Loucy (cell line): ENCODE data around the gene POLR1H.
A peak's percentile ranks its signal among the peaks of the same experiment; 100 is the strongest.

ENCODE experiments used
- H2AFZ ChIP-seq: fragments of 200-600 bp; sonication (generic); 2 replicates; pipeline ENCODE4 v1.6.0; 2016; ENCODE audit warnings: antibody characterized with exemption, mild to moderate bottlenecking, low read length, moderate library complexity
- H3F3A ChIP-seq: fragments of 200-600 bp; 2 replicates; pipeline ENCODE4 v1.6.0; 2016; ENCODE audit warnings: antibody characterized with exemption, low read depth, mild to moderate bottlenecking
- H3K27me3 ChIP-seq: fragments of 200-600 bp; sonication (generic); 2 replicates; pipeline ENCODE4 v1.6.1; 2014; ENCODE audit warnings: low read length, mild to moderate bottlenecking; ENCODE audit not compliant: insufficient read depth, poor library complexity, severe bottlenecking
- H3K36me3 ChIP-seq: fragments of 200-600 bp; sonication (generic); 2 replicates; pipeline ENCODE4 v1.6.1; 2016; ENCODE audit warnings: low read length; ENCODE audit not compliant: insufficient read depth
- H3K4me1 ChIP-seq: fragments of 200-600 bp; sonication (generic); 2 replicates; pipeline ENCODE4 v1.5.1; 2014; ENCODE audit warnings: low read length, mild to moderate bottlenecking; ENCODE audit not compliant: insufficient read depth, poor library complexity, severe bottlenecking
- H3K4me2 ChIP-seq: fragments of 200-600 bp; sonication (generic); 2 replicates; pipeline ENCODE4 v1.6.0; 2014; ENCODE audit warnings: antibody characterized with exemption, low read length, low read depth, mild to moderate bottlenecking; ENCODE audit not compliant: poor library complexity, severe bottlenecking
- H3K4me3 ChIP-seq: fragments of 200-600 bp; sonication (generic); 2 replicates; pipeline ENCODE4 v1.5.1; 2014; ENCODE audit warnings: low read length, mild to moderate bottlenecking, mixed read lengths; ENCODE audit not compliant: poor library complexity, severe bottlenecking
- H3K79me2 ChIP-seq: fragments of 200-600 bp; sonication (generic); 2 replicates; pipeline ENCODE4 v1.6.1; 2014; ENCODE audit warnings: low read length; ENCODE audit not compliant: insufficient read depth
- H3K9ac ChIP-seq: fragments of 200-600 bp; sonication (generic); 2 replicates; pipeline ENCODE4 v1.6.0; 2014; ENCODE audit warnings: mild to moderate bottlenecking, low read depth, low read length, moderate library complexity; ENCODE audit not compliant: poor library complexity, severe bottlenecking
- H3K9me2 ChIP-seq: fragments of 200-600 bp; sonication (generic); replicated peaks from 2 replicates; pipeline ENCODE4 v1.6.1; 2016; ENCODE audit warnings: low read depth, low read length, mixed read lengths
- H3K9me3 ChIP-seq: fragments of 200-600 bp; sonication (generic); 2 replicates; pipeline ENCODE4 v1.6.1; 2014; ENCODE audit warnings: mild to moderate bottlenecking, antibody characterized with exemption, low read length, low read depth; ENCODE audit not compliant: insufficient read depth
- H4K20me1 ChIP-seq: fragments of 200-600 bp; sonication (generic); 2 replicates; pipeline ENCODE4 v1.6.0; 2014; ENCODE audit warnings: antibody characterized with exemption, low read length, mild to moderate bottlenecking; ENCODE audit not compliant: insufficient read depth, poor library complexity, severe bottlenecking
- EZH2phosphoT487 ChIP-seq: fragments of 200-600 bp; IDR thresholded peaks from 2 replicates; pipeline ENCODE4 v1.6.1; 2018; ENCODE audit warnings: antibody characterized with exemption, mild to moderate bottlenecking, moderate library complexity, borderline replicate concordance
- TF ChIP-seq, protein P1 (sequence below): fragments of 200-600 bp; sonication (generic); conservative IDR thresholded peaks from 2 replicates; pipeline ENCODE4 v1.5.1; 2014; ENCODE audit warnings: mild to moderate bottlenecking, antibody characterized with exemption, low read length

Gene POLR1H

DNA sequence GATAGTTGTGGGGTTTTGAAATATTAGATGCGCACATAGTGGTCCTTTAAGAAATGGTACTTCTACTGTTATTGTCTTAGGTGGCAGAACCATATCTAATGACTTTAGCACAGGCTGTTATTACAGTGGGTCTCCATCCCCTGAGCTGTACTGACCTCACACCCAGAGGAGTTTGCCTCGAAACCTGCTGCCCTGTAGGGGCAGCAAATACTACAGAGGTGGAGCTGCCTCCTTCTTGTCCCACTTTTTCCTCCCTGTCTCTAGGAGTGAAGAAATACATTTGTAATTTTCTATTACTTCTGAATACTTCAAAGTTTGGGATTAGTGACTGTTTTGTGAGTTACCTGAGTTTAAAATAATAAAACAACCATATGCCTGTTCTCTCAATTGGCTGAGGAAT, 43.6 kb downstream of the POLR1H start:
- no peak overlapping the region for H3K4me2 ChIP-seq
- H3K9ac ChIP-seq, result no peak overlapping the region
- H3K36me3 ChIP-seq, result no peaks in the 10 kb centered on the region
- peaks cover 19% of the 10 kb centered on the region for H3K4me1 ChIP-seq
- H3K27me3 ChIP-seq, result no peaks in the 10 kb centered on the region
- no peaks in the 10 kb centered on the region for H3K79me2 ChIP-seq
- H4K20me1 ChIP-seq, result no peaks in the 10 kb centered on the region
- no peaks in the 10 kb centered on the region for H3F3A ChIP-seq
- TF ChIP-seq, protein P1, sequence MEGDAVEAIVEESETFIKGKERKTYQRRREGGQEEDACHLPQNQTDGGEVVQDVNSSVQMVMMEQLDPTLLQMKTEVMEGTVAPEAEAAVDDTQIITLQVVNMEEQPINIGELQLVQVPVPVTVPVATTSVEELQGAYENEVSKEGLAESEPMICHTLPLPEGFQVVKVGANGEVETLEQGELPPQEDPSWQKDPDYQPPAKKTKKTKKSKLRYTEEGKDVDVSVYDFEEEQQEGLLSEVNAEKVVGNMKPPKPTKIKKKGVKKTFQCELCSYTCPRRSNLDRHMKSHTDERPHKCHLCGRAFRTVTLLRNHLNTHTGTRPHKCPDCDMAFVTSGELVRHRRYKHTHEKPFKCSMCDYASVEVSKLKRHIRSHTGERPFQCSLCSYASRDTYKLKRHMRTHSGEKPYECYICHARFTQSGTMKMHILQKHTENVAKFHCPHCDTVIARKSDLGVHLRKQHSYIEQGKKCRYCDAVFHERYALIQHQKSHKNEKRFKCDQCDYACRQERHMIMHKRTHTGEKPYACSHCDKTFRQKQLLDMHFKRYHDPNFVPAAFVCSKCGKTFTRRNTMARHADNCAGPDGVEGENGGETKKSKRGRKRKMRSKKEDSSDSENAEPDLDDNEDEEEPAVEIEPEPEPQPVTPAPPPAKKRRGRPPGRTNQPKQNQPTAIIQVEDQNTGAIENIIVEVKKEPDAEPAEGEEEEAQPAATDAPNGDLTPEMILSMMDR, result peak; percentile 44
- no peak for TF ChIP-seq EZH2phosphoT487
- no peaks in the 10 kb centered on the region for H3K9me3 ChIP-seq
- H2AFZ ChIP-seq, result no peak overlapping the region
- H3K4me3 ChIP-seq, result no peak overlapping the region
- H3K9me2 ChIP-seq, result no peaks in the 10 kb centered on the region

- no peak overlapping the region for H3K4me2 ChIP-seq
Observed at GRCh38 chr6:30111266-30111856, 50.3 kb downstream of the POLR1H start.

GRCh38 chr6:30112402-30112994, 51.4 kb downstream of the POLR1H start:
- Histone ChIP-seq H2AFZ (no peak overlapping the region), H3K4me1 (peaks cover 15% of the 10 kb centered on the region), H3K9me2 (no peaks in the 10 kb centered on the region), H3K9ac (no peak overlapping the region), H3K4me3 (no peak overlapping the region), H3K27me3 (no peaks in the 10 kb centered on the region), H3K36me3 (no peaks in the 10 kb centered on the region), H3K4me2 (no peak overlapping the region), H3K9me3 (no peaks in the 10 kb centered on the region), H3K79me2 (no peaks in the 10 kb centered on the region), H3F3A (no peaks in the 10 kb centered on the region), H4K20me1 (no peaks in the 10 kb centered on the region)
- no peak for TF ChIP-seq EZH2phosphoT487

More at GRCh38 chr6:30111266-30111856, 50.3 kb downstream of the POLR1H start:
- H2AFZ ChIP-seq, result no peak overlapping the region
- H3K4me3 ChIP-seq, result no peak overlapping the region
- no peaks in the 10 kb centered on the region for H3K79me2 ChIP-seq
- no peak for TF ChIP-seq EZH2phosphoT487
- TF ChIP-seq, protein P1, result no peak
- H3K9me2 ChIP-seq, result no peaks in the 10 kb centered on the region
- peaks cover 15% of the 10 kb centered on the region for H3K4me1 ChIP-seq
- H3K9me3 ChIP-seq, result no peaks in the 10 kb centered on the region
- H3K9ac ChIP-seq, result no peak overlapping the region
- H3K27me3 ChIP-seq, result no peaks in the 10 kb centered on the region
- H3K36me3 ChIP-seq, result no peaks in the 10 kb centered on the region
- H3F3A ChIP-seq, result no peaks in the 10 kb centered on the region
- H4K20me1 ChIP-seq, result no peaks in the 10 kb centered on the region
